Esophagus squamous epithelium (tissue), 4 donors: ENCODE measurements around the gene MAPRE3.

Experiments used
- POLR2A ChIP-seq, 4 donors: fragments of 450-650 bp; IDR thresholded peaks; one replicate each; pipeline ENCODE4 v1.6.1; 2017; ENCODE audit warnings: antibody characterized with exemption in 4 of 4, mild to moderate bottlenecking in 4 of 4, moderate library complexity in 3 of 4
- TF ChIP-seq, protein P1 (sequence below), 6 experiments: fragments of 450-650 bp in 4 of 6; fragments of 200-600 bp in 2 of 6; sonication (generic) in 2 of 6; IDR thresholded peaks; one replicate each; pipeline ENCODE4 v1.5.1; 2016 to 2019; ENCODE audit warnings: antibody characterized with exemption in 6 of 6, mild to moderate bottlenecking in 4 of 6, moderate library complexity in 4 of 6

GRCh38 chr2:26968001-26968400, 2.4 kb upstream of the MAPRE3 start:
- TF ChIP-seq, protein P1, sequence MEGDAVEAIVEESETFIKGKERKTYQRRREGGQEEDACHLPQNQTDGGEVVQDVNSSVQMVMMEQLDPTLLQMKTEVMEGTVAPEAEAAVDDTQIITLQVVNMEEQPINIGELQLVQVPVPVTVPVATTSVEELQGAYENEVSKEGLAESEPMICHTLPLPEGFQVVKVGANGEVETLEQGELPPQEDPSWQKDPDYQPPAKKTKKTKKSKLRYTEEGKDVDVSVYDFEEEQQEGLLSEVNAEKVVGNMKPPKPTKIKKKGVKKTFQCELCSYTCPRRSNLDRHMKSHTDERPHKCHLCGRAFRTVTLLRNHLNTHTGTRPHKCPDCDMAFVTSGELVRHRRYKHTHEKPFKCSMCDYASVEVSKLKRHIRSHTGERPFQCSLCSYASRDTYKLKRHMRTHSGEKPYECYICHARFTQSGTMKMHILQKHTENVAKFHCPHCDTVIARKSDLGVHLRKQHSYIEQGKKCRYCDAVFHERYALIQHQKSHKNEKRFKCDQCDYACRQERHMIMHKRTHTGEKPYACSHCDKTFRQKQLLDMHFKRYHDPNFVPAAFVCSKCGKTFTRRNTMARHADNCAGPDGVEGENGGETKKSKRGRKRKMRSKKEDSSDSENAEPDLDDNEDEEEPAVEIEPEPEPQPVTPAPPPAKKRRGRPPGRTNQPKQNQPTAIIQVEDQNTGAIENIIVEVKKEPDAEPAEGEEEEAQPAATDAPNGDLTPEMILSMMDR (IDR thresholded peaks at IDR 0.05), result no peak
- TF ChIP-seq POLR2A (IDR thresholded peaks at IDR 0.05), result no peak
